K562 (cell line): ENCODE measurements around the gene EMX1. TPM values are rescaled to one million over a fixed set of nuclear protein-coding genes. Genes with fewer than 3 reads are reported as not detected.

Experiments
- ATAC-seq: fragments of 200-7000 bp; cut with Tn5 transposase; 3 replicates; pipeline ENCODE4 v1.9.1; 2020; ENCODE audit warnings: moderate library complexity
- BruUV-seq: library from RNA; stranded (reverse); fragments of 400-500 nt; replicated peaks from 2 replicates; lab custom pipeline; 2021; lab: Mats Ljungman, UMichigan
- CTCF ChIA-PET: fragments of 300-600 bp; formaldehyde crosslinking; extraction: SDS; loops from one replicate; lab custom pipeline; 2021; ENCODE audit warnings: low intra/inter-chr PET ratio; lab: Yijun Ruan, JAX
- POLR2A ChIA-PET: fragments of 300-600, 350-650 bp; sonication (Branson Sonifier 250); formaldehyde crosslinking; extraction: SDS; loops from one replicate; lab custom pipeline; 2021; ENCODE audit warnings: antibody characterized with exemption, inconsistent platforms; lab: Yijun Ruan, JAX
- DNase-seq, 4 experiments: peaks; one replicate each; pipeline versions ENCODE4 v3.0.0 to v3.0.0-alpha.2; 2011 to 2018; ENCODE audit warnings: low spot score in 3 of 4, mixed read lengths in 3 of 4; ENCODE audit errors: extremely low read depth in 1 of 4
- FAIRE-seq: peaks from 2 replicates; lab custom pipeline; 2011; peaks lifted over from hg19 to GRCh38; lab: Jason Lieb, UNC
- H2AFZ ChIP-seq: 2 replicates; pipeline ENCODE4 v1.6.0; 2011; ENCODE audit warnings: low read depth, low read length, control low read depth, inconsistent platforms
- H3K27ac ChIP-seq: fragments of 200-600 bp; 3 replicates; pipeline ENCODE4 v1.8.0; 2011; ENCODE audit warnings: low read depth, mild to moderate bottlenecking, control low read depth, inconsistent platforms, low read length, moderate library complexity, mixed read lengths; ENCODE audit errors: extremely low read depth
- H3K27me3 ChIP-seq, 2 experiments: fragments of 300-600 bp in 1 of 2; 2 replicates in 1 of 2; 3 replicates in 1 of 2; pipeline versions ENCODE4 v1.6.0 to v1.8.0; 2011; ENCODE audit warnings: inconsistent platforms in 2 of 2, low read length in 2 of 2, mild to moderate bottlenecking in 1 of 2, mixed read lengths in 1 of 2, moderate library complexity in 1 of 2; ENCODE audit not compliant: control insufficient read depth in 2 of 2, insufficient read depth in 2 of 2
- H3K36me3 ChIP-seq: fragments of 300-600 bp; 3 replicates; pipeline ENCODE4 v1.8.0; 2011; ENCODE audit warnings: mild to moderate bottlenecking, low read length, inconsistent platforms; ENCODE audit not compliant: control insufficient read depth, insufficient read depth
- H3K4me1 ChIP-seq, 2 experiments: fragments of 200-600 bp in 1 of 2; replicated peaks in 1 of 2; 2 replicates in 1 of 2; 3 replicates in 1 of 2; pipeline versions ENCODE4 v1.5.1 to v1.8.0; 2011; ENCODE audit warnings: inconsistent platforms in 2 of 2, low read length in 2 of 2, mild to moderate bottlenecking in 1 of 2, mixed read lengths in 1 of 2, moderate library complexity in 1 of 2; ENCODE audit not compliant: control insufficient read depth in 2 of 2, insufficient read depth in 2 of 2
- H3K4me2 ChIP-seq: 2 replicates; pipeline ENCODE4 v1.6.1; 2011; ENCODE audit warnings: low read length, control low read depth, inconsistent platforms, mixed read lengths; ENCODE audit not compliant: insufficient read depth
- H3K4me3 ChIP-seq: fragments of 200-600 bp; sonication (generic), shearing (Covaris generic); 2 replicates; pipeline ENCODE4 v1.5.1; 2016; ENCODE audit warnings: control low read depth, inconsistent platforms
- H3K79me2 ChIP-seq: fragments of 200-600 bp; 3 replicates; pipeline ENCODE4 v1.8.0; 2011; ENCODE audit warnings: low read length, inconsistent platforms; ENCODE audit not compliant: control insufficient read depth, insufficient read depth
- H3K9ac ChIP-seq, 2 experiments: 2 replicates each; pipeline versions ENCODE4 v1.6.0 to v1.6.1; 2011; ENCODE audit warnings: low read depth in 2 of 2, low read length in 2 of 2, control low read depth in 1 of 2, inconsistent platforms in 1 of 2, mild to moderate bottlenecking in 1 of 2, mixed read lengths in 1 of 2; ENCODE audit not compliant: insufficient read depth in 1 of 2
- H3K9me1 ChIP-seq: one replicate; pipeline ENCODE4 v1.6.0; 2011; ENCODE audit warnings: inconsistent platforms, mild to moderate bottlenecking, low read length, moderate library complexity; ENCODE audit not compliant: control insufficient read depth, insufficient read depth
- H3K9me3 ChIP-seq: replicated peaks from 2 replicates; pipeline ENCODE4 v1.5.1; 2011; ENCODE audit warnings: low read depth, low read length, inconsistent platforms; ENCODE audit not compliant: control insufficient read depth, insufficient read depth
- H4K20me1 ChIP-seq: replicated peaks from 2 replicates; pipeline ENCODE4 v1.6.1; 2011; ENCODE audit warnings: low read length, inconsistent platforms, mixed read lengths; ENCODE audit not compliant: control insufficient read depth, insufficient read depth
- DMBX1 ChIP-seq: fragments of 250-450 bp; sonication (Bioruptor Pico); IDR thresholded peaks from 2 replicates; pipeline ENCODE4 v1.8.0; 2022; ENCODE audit warnings: inconsistent platforms, mild to moderate bottlenecking, moderate library complexity, borderline replicate concordance
- POLR2G ChIP-seq: fragments of 200-400 bp; formaldehyde crosslinking; IDR thresholded peaks from 2 replicates; pipeline ENCODE4 v1.6.1; 2017; ENCODE audit warnings: low read depth, mild to moderate bottlenecking, antibody characterized with exemption, low read length, moderate library complexity
- SMC3 ChIP-seq: conservative IDR thresholded peaks from 2 replicates; pipeline ENCODE4 v1.6.1; 2011; ENCODE audit warnings: low read depth, low read length, improper control_type of control experiment; ENCODE audit not compliant: insufficient read depth
- STAT6 ChIP-seq: sonication (generic); formaldehyde crosslinking; IDR thresholded peaks from 2 replicates; pipeline ENCODE4 v1.8.1; 2023; ENCODE audit warnings: mild to moderate bottlenecking, missing genetic modification reagents
- ZFPM2 ChIP-seq: fragments of 250-450 bp; sonication (Bioruptor Pico); IDR thresholded peaks from 2 replicates; pipeline ENCODE4 v1.5.1; 2022; ENCODE audit warnings: mild to moderate bottlenecking
- WGBS: fragments of 100-300 bp; shearing (Covaris generic); methylation state at CpG from one replicate; pipeline ENCODE4 v1.1.6; 2016; ENCODE audit warnings: low coverage, mixed read lengths; ENCODE audit not compliant: insufficient coverage; ENCODE audit errors: missing lambda C conversion rate; 5-methylcytosine and 5-hydroxymethylcytosine counted together
- in situ Hi-C: fragments of 300-500 bp; cut with MboI; formaldehyde crosslinking; loops from 4 replicates; pipeline ENCODE4 v1.15.0; 2018; ENCODE audit warnings: inconsistent platforms, mixed read lengths
- intact Hi-C: fragments of 100-400 bp; cut with micrococcal nuclease; formaldehyde crosslinking; loops from 2 replicates; pipeline ENCODE4 v1.14.2; 2022
- polyA plus RNA-seq, 8 experiments: library from polyadenylated mRNA; depleted of rRNA in 4 of 8; stranded (reverse) in 5 of 8; unstranded in 3 of 8; fragments of >200 nt; fragmentation: Nextera tagmentation in 2 of 8; fragmentation: Illumina TruSeq in 1 of 8; extraction: Ambion mirVana in 2 of 8; extraction: Trizol in 1 of 8; gene quantifications; 2 replicates each; pipeline versions ENCODE4 v1.2.1 to v1.2.3, GENCODE V29; 2011 to 2014; ENCODE audit warnings: inconsistent platforms in 1 of 8, missing spikeins in 1 of 8
- total RNA-seq, 7 experiments: library from RNA; depleted of rRNA in 6 of 7; stranded (reverse); fragments of >200 nt in 6 of 7; fragmentation: Illumina TruSeq in 2 of 7; extraction: Trizol in 2 of 7; gene quantifications; 2 replicates each; pipeline versions ENCODE4 v1.2.1 to v1.2.3, GENCODE V29; 2011 to 2021; ENCODE audit warnings: low replicate concordance in 1 of 7
- TF ChIP-seq, protein P1 (sequence below), 3 experiments: IDR thresholded peaks in 2 of 3; conservative IDR thresholded peaks in 1 of 3; 2 replicates each; pipeline ENCODE4 v1.5.1; 2011 to 2012; ENCODE audit warnings: low read length in 3 of 3, mild to moderate bottlenecking in 3 of 3, control low read depth in 2 of 3, improper control_type of control experiment in 1 of 3, inconsistent platforms in 1 of 3, low read depth in 1 of 3, mixed read lengths in 1 of 3, moderate library complexity in 1 of 3; ENCODE audit not compliant: insufficient read depth in 2 of 3

Gene EMX1
- total and polyA plus RNA-seq, 9 of the 15 experiments (the other 6 are each of a cell fraction or from before 2014, with no cell fraction given): 0.10 to 0.32 (median 0.21) TPM; not detected in 6

DNA sequence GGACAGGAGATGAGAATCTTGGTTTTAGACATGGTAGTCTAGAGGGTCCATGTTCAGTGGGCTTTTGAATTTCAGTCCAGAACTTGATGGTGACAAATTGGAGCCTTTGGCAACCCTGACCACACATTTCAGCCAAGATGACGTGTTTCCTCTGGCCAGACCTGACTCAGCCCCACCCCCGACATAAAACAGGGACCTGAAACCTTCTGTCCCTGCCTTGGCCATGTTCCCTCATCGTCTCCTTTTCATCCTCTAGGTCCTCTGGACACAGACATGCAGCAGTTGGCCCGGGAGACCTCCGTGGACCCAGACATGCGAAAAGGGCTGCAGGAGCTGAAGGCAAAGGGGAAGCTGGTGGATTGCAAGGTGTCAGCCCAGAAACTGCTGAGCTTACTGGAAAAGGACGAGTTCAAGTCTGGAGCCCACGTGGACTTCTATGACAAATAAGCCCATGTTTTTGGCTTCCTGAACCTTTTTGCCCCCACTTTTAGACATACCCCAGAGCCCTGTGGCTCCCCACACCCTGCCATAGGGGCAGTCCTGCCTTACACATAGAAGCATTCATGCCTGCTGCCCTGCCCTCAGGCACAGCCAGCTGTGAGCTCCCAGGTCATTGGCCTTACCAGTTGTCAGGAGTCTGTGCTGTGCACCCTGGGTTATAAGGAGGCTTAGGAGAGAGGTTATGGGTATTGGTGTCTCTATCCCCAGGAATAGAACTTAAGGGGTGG, 26.1 kb upstream of the EMX1 start (continued):
- no peak for TF ChIP-seq STAT6 (CRISPR knock-in tag)
- TF ChIP-seq POLR2G: no peak
- TF ChIP-seq, all 486 proteins: peak for 0

DNA sequence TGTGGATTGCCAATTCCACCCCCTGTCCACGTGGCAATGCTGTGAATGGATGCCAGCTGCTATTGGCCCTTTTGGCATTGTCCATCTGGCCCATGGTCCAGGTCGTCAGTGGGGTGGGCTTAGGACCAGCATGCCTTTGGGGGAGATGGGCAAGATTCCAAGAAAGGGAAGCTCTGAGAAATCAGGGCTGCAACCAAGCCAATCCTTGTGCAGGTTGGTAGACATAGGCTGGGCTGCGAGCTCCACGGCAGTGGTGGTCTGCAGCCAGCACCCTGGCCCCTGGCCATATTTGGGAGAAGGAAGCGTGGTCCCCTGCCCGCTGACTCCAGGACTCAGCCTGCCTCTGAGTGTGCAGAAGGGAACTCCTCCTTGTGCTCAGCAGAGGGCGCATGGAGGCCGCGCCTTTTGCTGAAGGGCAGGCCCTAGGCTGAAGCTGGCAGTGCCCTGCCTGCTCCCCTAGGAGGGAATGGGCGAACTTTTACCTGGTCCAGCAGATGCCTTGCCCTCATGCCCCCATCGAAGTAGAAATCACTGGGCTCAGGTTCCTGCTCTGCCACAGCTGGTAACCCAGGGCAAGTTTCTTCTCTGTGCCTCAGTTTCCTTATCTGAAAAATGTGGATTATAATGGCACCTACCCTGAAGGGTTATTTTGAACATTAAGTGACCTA, 24.7 kb upstream of the EMX1 start:
- H3K79me2 ChIP-seq: peaks cover 5% of the 10 kb centered on the region; the same call in 1 of the 3 replicates
- H3K27me3 ChIP-seq: peaks cover 3 to 33% of the 10 kb centered on the region in 2 experiments; a peak in 3 of 5 replicates
- FAIRE-seq (no peak), ATAC-seq (peak; percentile 73), DNase-seq (peak in 3 of 4 experiments; percentile 54 to 63 (median 55))
- no peak overlapping the region for H3K4me3 ChIP-seq
- H3K4me1 ChIP-seq: peaks cover 6 to 10% of the 10 kb centered on the region in 2 experiments; a peak in 3 of 5 replicates
- H3K9me1 ChIP-seq: no peaks in the 10 kb centered on the region
- H3K36me3 ChIP-seq: peaks cover 26% of the 10 kb centered on the region; the same call in 2 of the 3 replicates
- H4K20me1 ChIP-seq: peaks cover 23% of the 10 kb centered on the region
- H3K4me2 ChIP-seq: no peak overlapping the region
- no peak overlapping the region for H2AFZ ChIP-seq
- no peaks in the 10 kb centered on the region for H3K9me3 ChIP-seq
- H3K27ac ChIP-seq: no peak overlapping the region
- intact Hi-C loops: loop anchor here (1.0 to 5.0 kb wide), 6 partner anchors 43 to 368 kb away; partner anchors contain the start of gene SFXN5
- no TSS peak for BruUV-seq
- POLR2A ChIA-PET: interaction anchor here (0.6 to 1.1 kb wide), 3 partner anchors 28 to 533 kb away, joined by 3 to 4 read pairs (median 3); no protein-coding TSS in a partner anchor
- 14% methylated on average over 10 of the region's 11 CpGs for WGBS
- in situ Hi-C loops: loop anchor here (5.0 kb wide), 2 partner anchors 45 to 270 kb away; no protein-coding TSS in a partner anchor
- no peak overlapping the region for H3K9ac ChIP-seq
- CTCF ChIA-PET: interaction anchor here (0.7 to 6.2 kb wide), 12 partner anchors 9 to 367 kb away, joined by 3 to 56 read pairs (median 6); partner anchors contain the start of gene RAB11FIP5
- TF ChIP-seq DMBX1 (CRISPR knock-in tag) (no peak), ZFPM2 (CRISPR knock-in tag) (no peak), SMC3 (peak; percentile 66)
- TF ChIP-seq, protein P1, sequence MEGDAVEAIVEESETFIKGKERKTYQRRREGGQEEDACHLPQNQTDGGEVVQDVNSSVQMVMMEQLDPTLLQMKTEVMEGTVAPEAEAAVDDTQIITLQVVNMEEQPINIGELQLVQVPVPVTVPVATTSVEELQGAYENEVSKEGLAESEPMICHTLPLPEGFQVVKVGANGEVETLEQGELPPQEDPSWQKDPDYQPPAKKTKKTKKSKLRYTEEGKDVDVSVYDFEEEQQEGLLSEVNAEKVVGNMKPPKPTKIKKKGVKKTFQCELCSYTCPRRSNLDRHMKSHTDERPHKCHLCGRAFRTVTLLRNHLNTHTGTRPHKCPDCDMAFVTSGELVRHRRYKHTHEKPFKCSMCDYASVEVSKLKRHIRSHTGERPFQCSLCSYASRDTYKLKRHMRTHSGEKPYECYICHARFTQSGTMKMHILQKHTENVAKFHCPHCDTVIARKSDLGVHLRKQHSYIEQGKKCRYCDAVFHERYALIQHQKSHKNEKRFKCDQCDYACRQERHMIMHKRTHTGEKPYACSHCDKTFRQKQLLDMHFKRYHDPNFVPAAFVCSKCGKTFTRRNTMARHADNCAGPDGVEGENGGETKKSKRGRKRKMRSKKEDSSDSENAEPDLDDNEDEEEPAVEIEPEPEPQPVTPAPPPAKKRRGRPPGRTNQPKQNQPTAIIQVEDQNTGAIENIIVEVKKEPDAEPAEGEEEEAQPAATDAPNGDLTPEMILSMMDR (IDR thresholded peaks at IDR 0.05 in 2 of 3, conservative IDR thresholded peaks at IDR 0.05 in 1 of 3; ENCODE audit: insufficient read depth in 2 of 3, low read depth in 1 of 3, low read length in 3 of 3): peak; percentile 69 to 76 (median 75)
